H1 (cell line): ENCODE measurements around the gene NUP58. TPM values are rescaled to one million over a fixed set of nuclear protein-coding genes. Genes with fewer than 3 reads are reported as not detected.

Experiments
- KDM5A ChIP-seq: fragments of 200-600 bp; IDR thresholded peaks from 2 replicates; pipeline ENCODE4 v1.7.1; 2012; ENCODE audit warnings: mild to moderate bottlenecking, low read length, inconsistent platforms, mixed read lengths
- RBBP5 ChIP-seq: IDR thresholded peaks from 2 replicates; pipeline ENCODE4 v1.7.1; 2012; ENCODE audit warnings: low read depth, mild to moderate bottlenecking, inconsistent platforms, low read length, moderate library complexity, borderline replicate concordance
- RXRA ChIP-seq: IDR thresholded peaks from 2 replicates; pipeline ENCODE4 v1.6.1; 2011; ENCODE audit warnings: low read depth, mild to moderate bottlenecking, low read length, moderate library complexity; ENCODE audit not compliant: insufficient read depth
- USF2 ChIP-seq: IDR thresholded peaks from 2 replicates; pipeline ENCODE4 v1.6.1; 2011; ENCODE audit warnings: low read length, improper control_type of control experiment
- polyA plus RNA-seq, 7 experiments: library from polyadenylated mRNA; depleted of rRNA in 3 of 7; stranded (reverse) in 5 of 7; unstranded in 2 of 7; fragments of >200 nt in 5 of 7; fragments of 200-250 nt in 2 of 7; gene quantifications; 1 replicate in 5 of 7; 2 replicates in 1 of 7; 4 replicates in 1 of 7; pipeline versions ENCODE4 v1.2.1 to v1.2.3, GENCODE V29; 2011 to 2013; ENCODE audit warnings: missing spikeins in 2 of 7, mixed read lengths in 2 of 7
- total RNA-seq: library from RNA; stranded (reverse); fragmentation: NEBNext Ultra II Directional; extraction: Animal tissue kit (Norgen Biotek cat#: 25700); gene quantifications from 2 replicates; pipeline ENCODE4 v1.2.1, GENCODE V29; 2021

Gene NUP58
- total and polyA plus RNA-seq, 2 of the 8 experiments (the other 6 are each of a cell fraction or from before 2014, with no cell fraction given) = 35.0 to 53.8 TPM

DNA sequence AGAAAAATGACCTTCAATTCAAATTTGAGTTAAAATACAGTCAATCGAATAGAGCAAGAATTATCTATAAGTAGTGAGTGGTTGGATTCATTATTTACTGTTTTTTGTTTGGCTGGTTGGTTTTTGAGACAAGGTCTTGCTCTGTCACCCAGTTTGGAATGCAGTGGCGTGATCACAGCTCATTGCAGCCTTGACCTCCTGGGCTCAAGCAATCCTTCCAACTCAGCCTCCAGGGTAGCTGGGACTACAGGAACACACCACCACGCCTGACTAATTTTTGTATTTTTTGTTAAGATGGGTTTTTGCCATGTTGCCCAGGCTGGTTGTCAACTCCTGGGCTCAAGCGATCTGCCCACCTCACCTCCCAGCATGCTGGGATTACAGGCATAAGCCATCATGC, 39.2 kb upstream of the NUP58 start (continued):
- TF ChIP-seq KDM5A = no peak
- no peak for TF ChIP-seq RXRA
- no peak for TF ChIP-seq RBBP5
- TF ChIP-seq USF2 = no peak
